Ramos (cell line): ENCODE measurements around the gene LPP.

Experiments
- in situ Hi-C: fragments of 300-500 bp; cut with MboI; formaldehyde crosslinking; loops from one replicate; pipeline ENCODE4 v1.14.3; 2022; ENCODE audit warnings: low sequenced_read_pairs; ENCODE audit not compliant: unreplicated experiment

The LPP gene

GRCh38 chr3:188191460-188191859, 37.5 kb downstream of the LPP start:
- in situ Hi-C loops, result no loop called here

GRCh38 chr3:188192034-188192433, 38.1 kb downstream of the LPP start:
- in situ Hi-C loops, result no loop called here

- in situ Hi-C loops, result no loop called here
These were observed 40.4 kb downstream of the LPP start for GRCh38 chr3:188194332-188194731.

- in situ Hi-C loops, result no loop called here
These were observed 42.5 kb downstream of the LPP start for GRCh38 chr3:188196232-188196990.

- in situ Hi-C loops, result no loop called here
These were observed 43.5 kb downstream of the LPP start for GRCh38 chr3:188197388-188197847.

GRCh38 chr3:188198001-188198400, 44.0 kb downstream of the LPP start:
- in situ Hi-C loops, result no loop called here

- in situ Hi-C loops, result no loop called here
These were observed 44.9 kb downstream of the LPP start for GRCh38 chr3:188198760-188199327.

- in situ Hi-C loops, result no loop called here
These were observed 45.4 kb downstream of the LPP start for GRCh38 chr3:188199386-188199785.

- in situ Hi-C loops, result no loop called here
These were observed 46.5 kb downstream of the LPP start for GRCh38 chr3:188200481-188200880.

- in situ Hi-C loops, result no loop called here
These were observed 48.6 kb downstream of the LPP start for GRCh38 chr3:188202358-188203138.

GRCh38 chr3:188204526-188204925, 50.6 kb downstream of the LPP start:
- in situ Hi-C loops, result no loop called here

GRCh38 chr3:188205992-188206416, 52.0 kb downstream of the LPP start:
- in situ Hi-C loops, result no loop called here

GRCh38 chr3:188206787-188207186, 52.8 kb downstream of the LPP start:
- in situ Hi-C loops, result no loop called here

GRCh38 chr3:188207941-188208515, 54.1 kb downstream of the LPP start:
- in situ Hi-C loops, result no loop called here

- in situ Hi-C loops, result no loop called here
These were observed 54.6 kb downstream of the LPP start for GRCh38 chr3:188208516-188208981.

- in situ Hi-C loops, result no loop called here
These were observed 55.1 kb downstream of the LPP start for GRCh38 chr3:188209034-188209433.

GRCh38 chr3:188209740-188210139, 55.8 kb downstream of the LPP start:
- in situ Hi-C loops, result no loop called here

- in situ Hi-C loops, result no loop called here
These were observed 57.5 kb downstream of the LPP start for GRCh38 chr3:188211476-188211875.

GRCh38 chr3:188212308-188212969, 58.5 kb downstream of the LPP start:
- in situ Hi-C loops, result no loop called here

GRCh38 chr3:188214442-188214841, 60.5 kb downstream of the LPP start:
- in situ Hi-C loops, result no loop called here
